Effector memory CD4-positive, alpha-beta T cell (primary cell): ENCODE results near the gene ZNF438.

Experiments used
- DNase-seq, 3 donors: peaks; one replicate each; pipeline ENCODE4 v3.0.0-alpha.2; 2020
- H3K27ac ChIP-seq: 2 replicates; pipeline ENCODE4 v1.7.0; 2013; ENCODE audit warnings: mild to moderate bottlenecking, low read length, moderate library complexity; ENCODE audit not compliant: insufficient read depth, poor library complexity, severe bottlenecking
- H3K27me3 ChIP-seq: replicated peaks from 2 replicates; pipeline ENCODE4 v1.7.0; 2013; ENCODE audit warnings: mild to moderate bottlenecking, low read length; ENCODE audit not compliant: insufficient read depth, control insufficient read depth, poor library complexity, severe bottlenecking
- H3K36me3 ChIP-seq: 2 replicates; pipeline ENCODE4 v1.7.0; 2013; ENCODE audit warnings: mild to moderate bottlenecking, low read length, moderate library complexity; ENCODE audit not compliant: control insufficient read depth, insufficient read depth
- H3K4me1 ChIP-seq: 2 replicates; pipeline ENCODE4 v1.7.0; 2013; ENCODE audit warnings: low read length, mild to moderate bottlenecking; ENCODE audit not compliant: control insufficient read depth, insufficient read depth, poor library complexity, severe bottlenecking
- H3K4me3 ChIP-seq: 2 replicates; pipeline ENCODE4 v1.7.0; 2013; ENCODE audit warnings: low read length, low read depth, mild to moderate bottlenecking; ENCODE audit not compliant: insufficient read depth, poor library complexity, severe bottlenecking
- H3K9me3 ChIP-seq: 2 replicates; pipeline ENCODE4 v1.7.0; 2013; ENCODE audit warnings: mild to moderate bottlenecking, low read length, moderate library complexity; ENCODE audit not compliant: control insufficient read depth

Gene ZNF438

DNA sequence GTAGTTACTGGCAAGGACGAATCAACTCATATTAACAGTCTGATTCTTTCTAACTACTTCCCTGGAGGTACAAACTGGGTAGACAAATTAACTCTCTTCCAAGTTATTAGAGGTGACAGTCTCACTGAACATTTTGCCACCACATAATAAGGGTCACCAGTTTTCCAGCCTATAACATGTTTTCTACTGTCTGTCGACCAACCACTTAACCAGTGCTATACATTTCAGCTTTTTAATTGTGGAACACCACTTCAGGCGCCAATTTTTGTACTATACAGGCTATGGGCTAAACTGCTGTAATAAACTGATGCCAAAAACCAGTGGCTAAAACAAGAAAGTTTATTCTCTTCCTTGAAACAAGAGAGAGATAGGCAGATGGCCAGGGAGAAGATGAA is 13.3 kb downstream of the ZNF438 start:
- no peak for DNase-seq
- Histone ChIP-seq H3K36me3 (no peaks in the 10 kb centered on the region), H3K27me3 (no peaks in the 10 kb centered on the region), H3K4me3 (no peak overlapping the region), H3K27ac (no peak overlapping the region), H3K4me1 (no peaks in the 10 kb centered on the region), H3K9me3 (no peaks in the 10 kb centered on the region)

DNA sequence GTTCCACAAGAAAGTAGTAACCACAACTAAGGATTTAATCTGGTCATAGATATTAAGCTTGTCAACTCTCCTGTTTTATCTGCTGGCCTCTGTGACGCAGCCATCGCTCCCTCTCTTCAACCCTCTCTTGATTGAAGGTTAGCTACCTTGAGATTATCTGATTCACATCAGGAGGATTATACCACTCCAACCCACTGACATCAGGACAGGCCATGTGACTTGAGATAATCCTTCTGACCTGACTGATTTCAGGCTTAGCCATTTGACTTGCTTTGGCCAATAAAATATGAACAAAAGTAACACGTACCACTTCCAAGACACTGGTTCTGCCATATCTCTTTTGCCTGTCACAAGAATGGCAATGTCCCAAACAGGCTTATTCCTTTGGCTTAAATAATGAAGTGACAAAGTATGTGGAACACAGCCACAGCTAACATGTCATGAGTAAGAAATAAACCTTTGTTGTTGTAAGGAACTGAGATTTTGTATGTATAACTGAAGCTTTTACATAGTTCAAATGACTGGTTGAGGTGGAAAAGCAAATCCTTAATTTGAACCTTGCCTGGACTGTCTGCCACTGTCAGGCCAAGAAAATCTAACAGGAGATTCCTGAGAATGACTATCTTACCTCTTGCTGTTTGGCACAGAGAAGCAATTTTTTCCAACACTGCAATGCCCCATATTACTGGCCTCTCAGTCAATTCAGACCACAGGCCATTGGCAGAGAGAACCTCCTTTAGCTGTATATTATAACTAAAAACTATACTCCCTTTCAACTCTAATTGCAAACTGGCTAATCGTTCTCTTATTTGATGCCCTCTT is 13.9 kb downstream of the ZNF438 start:
- H3K4me1 ChIP-seq = no peaks in the 10 kb centered on the region
- H3K36me3 ChIP-seq = no peaks in the 10 kb centered on the region

DNA sequence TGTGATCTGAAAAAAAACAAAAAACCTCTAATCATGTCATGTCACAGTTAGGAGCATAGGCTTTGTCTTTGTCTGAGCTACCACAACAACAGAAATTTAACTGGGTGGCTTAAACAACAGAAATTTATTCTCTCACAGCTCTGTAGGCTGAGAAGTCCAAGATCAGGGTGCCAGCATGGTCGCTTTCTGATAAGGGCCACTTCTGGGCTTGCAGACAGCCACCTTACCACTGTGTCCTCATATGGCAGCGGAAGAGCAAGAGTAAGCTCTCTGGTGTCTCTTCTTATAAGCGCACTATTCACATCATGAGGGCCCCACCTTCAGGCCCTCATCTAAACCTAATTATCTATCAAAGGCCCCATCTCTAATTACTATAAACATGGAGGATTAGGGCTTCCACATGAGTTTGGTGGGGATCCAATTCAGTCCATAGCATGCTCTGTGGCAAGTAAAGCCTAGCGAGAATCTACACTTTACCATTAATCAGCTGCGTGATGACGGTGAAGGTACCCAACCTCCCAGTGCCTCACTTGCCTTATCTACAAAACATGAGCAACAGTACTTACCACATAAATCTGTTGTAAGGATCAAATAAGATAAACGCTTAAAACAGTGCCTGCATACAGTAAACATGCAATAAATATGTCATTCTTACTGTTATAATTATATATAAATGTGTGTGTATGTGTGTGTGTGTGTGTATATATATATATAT is 17.3 kb downstream of the ZNF438 start:
- Histone ChIP-seq H3K4me1 (no peaks in the 10 kb centered on the region), H3K4me3 (no peak overlapping the region), H3K27me3 (no peaks in the 10 kb centered on the region), H3K9me3 (no peaks in the 10 kb centered on the region), H3K27ac (no peak overlapping the region), H3K36me3 (no peaks in the 10 kb centered on the region)
- no peak for DNase-seq

More for the DNA sequence above, 13.9 kb downstream of the ZNF438 start:
- no peaks in the 10 kb centered on the region for H3K27me3 ChIP-seq
- H3K27ac ChIP-seq = no peak overlapping the region
- no peak for DNase-seq
- no peaks in the 10 kb centered on the region for H3K9me3 ChIP-seq
- no peak overlapping the region for H3K4me3 ChIP-seq

DNA sequence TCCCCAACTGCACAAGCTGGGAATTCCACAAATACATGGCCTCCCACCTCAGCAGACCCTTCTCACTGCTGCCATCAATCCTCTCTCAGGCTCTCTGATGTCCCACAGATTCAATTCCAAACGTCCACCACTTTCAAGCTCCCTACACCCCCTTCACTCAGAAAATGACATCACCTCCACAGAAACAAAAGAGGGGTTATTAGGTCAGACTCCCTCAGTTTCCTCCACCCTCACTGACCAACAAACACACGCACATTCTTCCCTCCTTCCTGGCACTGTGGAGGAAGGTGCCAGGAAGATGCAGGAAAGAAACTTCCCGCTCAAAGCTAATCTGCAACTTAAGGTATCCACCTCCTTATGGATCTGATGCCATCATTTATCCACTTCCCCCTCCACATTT is 18.3 kb downstream of the ZNF438 start:
- Histone ChIP-seq H3K4me1 (no peaks in the 10 kb centered on the region), H3K27ac (no peak overlapping the region), H3K36me3 (no peaks in the 10 kb centered on the region), H3K27me3 (no peaks in the 10 kb centered on the region), H3K4me3 (no peak overlapping the region), H3K9me3 (no peaks in the 10 kb centered on the region)
- DNase-seq = no peak

DNA sequence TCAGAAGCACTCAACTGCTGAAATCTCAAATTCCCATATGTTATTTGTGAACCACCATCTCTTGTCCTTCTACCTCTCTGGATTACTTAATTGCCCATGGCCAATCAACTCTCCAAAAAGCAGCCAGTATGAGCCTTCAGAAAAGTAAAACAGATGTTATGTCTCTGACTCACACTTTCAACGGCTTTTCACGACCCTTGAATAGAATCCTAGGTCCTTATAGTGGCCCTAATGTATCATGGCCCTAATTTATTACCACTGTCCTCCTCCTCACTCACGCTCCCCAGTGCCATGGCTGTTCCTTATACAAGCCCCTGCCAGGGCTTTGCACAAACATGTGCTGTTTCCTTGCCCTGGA is 20.0 kb downstream of the ZNF438 start:
- Histone ChIP-seq H3K4me1 (no peaks in the 10 kb centered on the region), H3K27ac (no peak overlapping the region), H3K4me3 (no peak overlapping the region), H3K27me3 (no peaks in the 10 kb centered on the region), H3K9me3 (no peaks in the 10 kb centered on the region), H3K36me3 (no peaks in the 10 kb centered on the region)
- DNase-seq = no peak

DNA sequence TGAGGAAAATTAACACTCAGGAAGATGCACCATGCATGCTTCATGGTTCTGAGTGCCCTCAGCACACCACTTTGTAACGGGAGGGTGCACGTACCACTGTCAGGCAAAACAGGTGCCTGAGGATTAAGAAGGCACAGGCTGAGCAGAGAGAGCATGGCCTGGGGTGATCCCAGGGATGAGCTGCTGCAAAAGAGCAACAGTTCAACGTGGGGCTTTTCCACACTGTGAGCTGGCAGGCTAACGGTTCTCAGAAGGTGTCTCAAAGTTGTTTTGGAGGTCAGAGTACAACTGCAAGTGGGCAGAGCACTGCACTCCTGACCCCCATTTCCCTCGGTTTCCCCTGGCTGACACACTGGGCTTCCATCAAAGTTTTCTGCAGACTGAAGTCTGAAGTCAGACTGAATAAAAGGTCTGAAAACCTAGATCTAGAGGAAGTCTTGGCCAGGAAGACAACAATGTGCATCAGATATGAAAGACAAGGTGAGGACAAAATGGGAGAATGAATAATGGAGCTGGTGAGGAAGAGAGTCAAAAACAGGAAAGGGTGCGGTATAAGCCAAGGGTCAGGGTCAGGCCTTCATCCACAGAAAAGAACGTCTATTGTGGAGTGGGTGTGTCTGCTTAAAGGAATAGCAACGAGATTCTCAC is 20.5 kb downstream of the ZNF438 start:
- DNase-seq = no peak
- Histone ChIP-seq H3K27ac (no peak overlapping the region), H3K36me3 (no peaks in the 10 kb centered on the region), H3K9me3 (no peaks in the 10 kb centered on the region), H3K4me3 (no peak overlapping the region), H3K27me3 (no peaks in the 10 kb centered on the region), H3K4me1 (no peaks in the 10 kb centered on the region)

DNA sequence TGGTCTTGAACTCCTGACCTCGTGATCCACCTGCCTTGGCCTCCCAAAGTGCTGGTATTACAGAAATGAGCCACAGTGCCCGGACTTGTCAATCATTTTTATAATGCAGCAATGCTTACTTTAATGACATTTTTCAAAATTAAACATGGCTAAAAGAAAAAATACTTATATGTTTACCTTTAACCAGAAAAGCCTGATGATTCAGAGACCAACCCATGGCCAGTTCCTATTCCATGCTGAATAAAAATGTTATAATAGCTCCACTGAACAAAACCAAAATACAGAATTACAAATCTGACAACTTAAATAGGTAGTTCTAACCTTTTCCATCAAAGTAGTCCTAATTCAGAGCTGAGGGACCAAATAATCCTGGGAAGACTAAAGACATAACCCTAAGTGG is 21.6 kb downstream of the ZNF438 start:
- no peaks in the 10 kb centered on the region for H3K4me1 ChIP-seq
- H3K27ac ChIP-seq = no peak overlapping the region
- no peak for DNase-seq
- no peaks in the 10 kb centered on the region for H3K36me3 ChIP-seq
- H3K27me3 ChIP-seq = no peaks in the 10 kb centered on the region
- H3K9me3 ChIP-seq = no peaks in the 10 kb centered on the region
- no peak overlapping the region for H3K4me3 ChIP-seq

DNA sequence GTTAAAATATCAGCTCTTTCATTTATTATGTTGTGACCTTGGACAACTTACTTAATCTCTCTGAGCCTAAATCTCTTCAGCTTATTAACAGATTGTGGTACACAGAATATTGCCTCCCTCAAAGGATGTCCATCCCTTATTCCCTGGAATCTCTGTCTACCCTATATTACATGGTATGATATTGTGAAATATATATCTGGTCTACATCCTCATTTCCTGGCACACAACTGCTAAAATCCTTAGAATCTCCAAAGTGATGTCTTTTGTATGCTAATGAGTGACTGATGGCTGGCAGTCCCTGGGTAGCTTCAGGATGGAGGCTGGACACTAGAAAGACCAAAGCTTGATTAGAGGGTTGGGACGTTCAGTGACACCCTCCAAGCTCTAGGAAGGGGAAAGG is 25.8 kb downstream of the ZNF438 start:
- no peaks in the 10 kb centered on the region for H3K27me3 ChIP-seq
- H3K36me3 ChIP-seq = no peaks in the 10 kb centered on the region
- no peak for DNase-seq
- H3K4me1 ChIP-seq = no peaks in the 10 kb centered on the region
- no peaks in the 10 kb centered on the region for H3K9me3 ChIP-seq
- H3K27ac ChIP-seq = no peak overlapping the region
- no peak overlapping the region for H3K4me3 ChIP-seq

DNA sequence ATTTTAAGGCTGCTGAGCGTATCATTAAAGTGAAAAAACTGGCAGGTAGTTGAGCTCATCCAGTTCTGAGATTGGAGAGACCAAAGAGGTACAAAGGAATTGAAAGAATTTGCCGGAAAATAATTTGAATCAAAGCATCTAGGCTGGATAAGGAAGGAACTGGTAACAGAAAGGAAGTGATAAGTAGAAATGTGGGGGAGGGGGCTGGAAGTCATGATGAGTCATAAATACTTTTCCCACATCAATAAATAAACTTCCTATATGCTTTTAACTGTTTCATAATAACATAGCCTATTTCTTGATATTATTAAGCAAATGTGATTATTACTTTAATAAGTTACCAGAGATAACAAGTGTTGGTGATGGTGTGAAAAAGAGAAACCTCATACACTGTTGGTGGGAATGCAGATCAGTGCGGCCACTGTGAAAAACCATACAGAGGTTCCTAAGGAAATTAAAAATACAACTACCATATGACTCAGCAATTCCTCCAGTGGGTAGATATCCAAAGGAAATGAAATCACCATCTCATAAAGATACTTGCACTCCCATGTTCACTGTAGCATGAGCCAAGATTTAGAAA is 27.0 kb downstream of the ZNF438 start:
- H3K27me3 ChIP-seq = no peaks in the 10 kb centered on the region
- no peaks in the 10 kb centered on the region for H3K9me3 ChIP-seq
- H3K36me3 ChIP-seq = no peaks in the 10 kb centered on the region
- H3K27ac ChIP-seq = no peak overlapping the region
- H3K4me3 ChIP-seq = no peak overlapping the region
- no peak for DNase-seq
- H3K4me1 ChIP-seq = no peaks in the 10 kb centered on the region

DNA sequence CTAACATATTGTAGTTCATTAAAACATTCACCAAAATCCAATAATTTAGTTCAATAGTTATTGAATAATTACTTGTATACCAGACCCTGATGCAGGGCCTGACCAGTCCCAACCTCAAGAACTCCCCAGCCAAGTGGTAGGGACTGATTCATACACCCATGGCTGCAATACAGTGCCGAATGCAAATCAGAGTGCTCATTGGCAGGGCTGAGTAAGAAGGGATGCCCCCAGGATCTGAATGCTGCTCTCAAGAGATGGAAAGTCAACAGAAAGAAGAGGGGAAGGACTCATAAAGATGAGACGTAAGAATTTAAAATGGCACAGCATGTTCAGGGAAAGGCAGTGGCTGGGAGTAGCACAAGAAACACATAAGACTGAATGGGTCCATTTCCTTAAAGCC is 29.9 kb downstream of the ZNF438 start:
- no peak for DNase-seq
- Histone ChIP-seq H3K9me3 (no peaks in the 10 kb centered on the region), H3K36me3 (no peaks in the 10 kb centered on the region), H3K4me1 (peaks cover 3% of the 10 kb centered on the region), H3K27ac (no peak overlapping the region), H3K4me3 (no peak overlapping the region), H3K27me3 (no peaks in the 10 kb centered on the region)
